Bronchial epithelial cell (primary cell): ENCODE results near the gene AFF3. TPM values are rescaled to one million over a fixed set of nuclear protein-coding genes. Genes with fewer than 3 reads are reported as not detected.

Experiments
- DNase-seq: peaks from one replicate; pipeline ENCODE4 v3.0.0-alpha.2; 2010; ENCODE audit warnings: low read depth
- FAIRE-seq: peaks from 2 replicates; lab custom pipeline; 2011; peaks lifted over from hg19 to GRCh38; lab: Jason Lieb, UNC
- H3K27me3 ChIP-seq: 2 replicates; pipeline ENCODE4 v1.5.1; 2011; ENCODE audit warnings: low read length; ENCODE audit not compliant: control insufficient read depth, insufficient read depth
- H3K36me3 ChIP-seq: 2 replicates; pipeline ENCODE4 v1.5.1; 2011; ENCODE audit warnings: low read length; ENCODE audit not compliant: control insufficient read depth, insufficient read depth
- H3K4me3 ChIP-seq: 2 replicates; pipeline ENCODE4 v1.5.1; 2011; ENCODE audit warnings: mild to moderate bottlenecking, low read depth, low read length, control low read depth
- total RNA-seq: library from RNA; depleted of rRNA; stranded (reverse); fragments of >200 nt; gene quantifications from 2 replicates; pipeline ENCODE4 v1.2.1, GENCODE V29; 2014
- TF ChIP-seq, protein P1 (sequence below): IDR thresholded peaks from 2 replicates; pipeline ENCODE4 v1.5.1; 2011; ENCODE audit warnings: mild to moderate bottlenecking, moderate library complexity, low read length, control low read depth, inconsistent platforms; ENCODE audit not compliant: insufficient read depth, severe bottlenecking

Gene AFF3
- total RNA-seq, 1 donor from 2014 or later: not detected

DNA sequence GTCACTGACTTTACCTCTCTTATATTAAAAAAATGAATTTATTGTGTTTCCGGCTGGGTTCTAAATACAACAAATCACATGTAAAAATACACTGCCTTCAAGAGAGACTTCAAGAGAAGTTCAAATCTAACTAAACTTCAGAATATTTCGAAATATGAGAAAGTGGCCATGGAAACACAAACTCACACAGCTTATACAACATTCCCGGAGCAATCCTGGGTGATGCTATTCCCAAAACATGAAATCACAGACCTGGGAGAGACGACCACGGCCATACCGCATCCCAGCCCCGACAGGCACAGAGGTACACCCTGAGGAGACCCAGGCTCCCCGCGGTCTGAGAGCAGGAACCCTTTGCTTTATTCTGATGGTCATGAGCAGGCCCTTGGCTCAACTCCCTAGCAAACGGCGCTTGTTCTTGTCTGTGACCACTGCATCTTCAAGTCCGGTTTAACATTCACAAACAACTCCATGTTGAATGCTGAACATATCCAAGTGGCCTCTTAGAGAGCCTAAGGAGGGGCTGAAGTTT lies 467.2 kb downstream of the AFF3 start:
- H3K36me3 ChIP-seq: no peaks in the 10 kb centered on the region
- TF ChIP-seq, protein P1, sequence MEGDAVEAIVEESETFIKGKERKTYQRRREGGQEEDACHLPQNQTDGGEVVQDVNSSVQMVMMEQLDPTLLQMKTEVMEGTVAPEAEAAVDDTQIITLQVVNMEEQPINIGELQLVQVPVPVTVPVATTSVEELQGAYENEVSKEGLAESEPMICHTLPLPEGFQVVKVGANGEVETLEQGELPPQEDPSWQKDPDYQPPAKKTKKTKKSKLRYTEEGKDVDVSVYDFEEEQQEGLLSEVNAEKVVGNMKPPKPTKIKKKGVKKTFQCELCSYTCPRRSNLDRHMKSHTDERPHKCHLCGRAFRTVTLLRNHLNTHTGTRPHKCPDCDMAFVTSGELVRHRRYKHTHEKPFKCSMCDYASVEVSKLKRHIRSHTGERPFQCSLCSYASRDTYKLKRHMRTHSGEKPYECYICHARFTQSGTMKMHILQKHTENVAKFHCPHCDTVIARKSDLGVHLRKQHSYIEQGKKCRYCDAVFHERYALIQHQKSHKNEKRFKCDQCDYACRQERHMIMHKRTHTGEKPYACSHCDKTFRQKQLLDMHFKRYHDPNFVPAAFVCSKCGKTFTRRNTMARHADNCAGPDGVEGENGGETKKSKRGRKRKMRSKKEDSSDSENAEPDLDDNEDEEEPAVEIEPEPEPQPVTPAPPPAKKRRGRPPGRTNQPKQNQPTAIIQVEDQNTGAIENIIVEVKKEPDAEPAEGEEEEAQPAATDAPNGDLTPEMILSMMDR: no peak
- H3K27me3 ChIP-seq: no peaks in the 10 kb centered on the region
- DNase-seq (no peak), FAIRE-seq (no peak)
- no peak overlapping the region for H3K4me3 ChIP-seq

- peak; percentile 18 for FAIRE-seq
- Histone ChIP-seq H3K4me3 (no peak overlapping the region), H3K36me3 (no peaks in the 10 kb centered on the region), H3K27me3 (no peaks in the 10 kb centered on the region)
- no peak for DNase-seq
- TF ChIP-seq, protein P1: no peak
These were observed 468.3 kb downstream of the AFF3 start for GRCh38 chr2:99674090-99674489.

DNA sequence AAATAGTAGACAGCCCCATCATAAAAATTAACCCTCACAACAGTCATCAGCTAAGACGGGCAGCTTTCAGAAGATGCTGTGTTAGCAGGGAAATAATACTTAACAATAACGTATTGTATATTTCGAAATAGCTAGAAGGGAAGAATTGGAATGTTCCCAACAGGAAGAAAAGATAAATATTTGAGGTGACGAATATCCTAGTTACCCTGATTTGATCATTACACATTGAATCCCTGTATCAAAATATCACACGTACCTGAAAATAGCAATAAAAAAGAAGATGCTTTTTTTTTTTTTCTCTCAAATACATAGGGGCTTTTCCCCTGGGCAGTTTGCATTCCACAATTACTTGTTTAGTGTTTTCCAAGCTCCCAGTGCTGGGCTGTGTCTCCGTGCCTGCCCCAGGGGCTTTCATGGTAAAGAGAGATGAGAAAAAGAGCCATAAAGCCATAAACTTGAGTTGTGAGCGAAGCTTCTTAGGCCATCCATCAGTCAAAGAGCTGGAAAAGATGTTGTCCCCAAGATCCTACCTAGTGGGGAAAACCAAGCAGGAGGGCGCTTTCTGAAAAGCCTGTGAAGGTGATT lies 469.5 kb downstream of the AFF3 start:
- DNase-seq: peak; percentile 53
- no peak overlapping the region for H3K4me3 ChIP-seq
- H3K27me3 ChIP-seq: no peaks in the 10 kb centered on the region
- FAIRE-seq: no peak
- TF ChIP-seq, protein P1: no peak
- no peaks in the 10 kb centered on the region for H3K36me3 ChIP-seq

DNA sequence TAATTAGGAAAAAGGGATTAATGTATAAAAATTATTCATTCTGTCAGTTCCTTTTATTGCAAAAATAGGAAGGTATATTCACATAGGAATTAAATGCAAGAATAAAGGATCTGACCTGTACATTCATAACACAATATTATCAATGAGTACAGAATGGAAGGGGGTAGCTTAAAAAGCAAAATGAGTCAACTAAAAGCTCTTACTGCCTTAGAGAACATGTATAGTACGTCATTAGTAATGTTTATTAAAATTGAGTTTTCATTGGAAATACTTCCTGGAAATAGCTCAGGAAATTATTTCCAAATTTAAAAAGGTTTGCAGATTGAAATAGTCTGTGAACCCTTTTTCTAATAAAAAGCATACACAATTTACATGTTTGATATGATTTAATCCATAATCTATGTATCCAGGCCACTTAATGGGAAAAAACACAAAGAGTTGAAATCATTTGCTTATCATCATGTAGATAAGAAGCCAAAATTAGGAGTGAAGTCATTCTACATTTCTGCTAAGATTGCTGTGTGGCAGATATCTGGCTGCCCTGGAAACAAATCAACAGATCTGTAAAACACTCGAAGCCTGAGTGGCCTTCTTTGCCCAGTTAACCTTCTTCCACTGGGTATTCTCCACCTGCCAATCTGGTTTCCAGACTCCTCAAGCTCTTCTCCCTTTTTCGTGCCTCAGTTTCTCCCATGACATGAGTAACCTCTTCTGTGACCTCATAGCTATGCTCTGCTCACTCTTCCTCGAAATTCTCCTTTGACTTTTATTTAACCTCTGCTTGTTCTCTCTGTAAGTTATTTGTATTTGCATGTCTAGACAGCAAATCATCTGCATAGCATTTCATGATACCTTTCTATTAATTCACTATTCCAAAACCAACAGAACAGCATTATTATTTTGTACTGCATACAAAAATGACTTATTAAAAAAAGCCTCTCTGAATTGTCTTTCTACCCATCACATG lies 471.3 kb downstream of the AFF3 start:
- no peak overlapping the region for H3K4me3 ChIP-seq
- no peak for DNase-seq
- FAIRE-seq: no peak
- TF ChIP-seq, protein P1: no peak
- no peaks in the 10 kb centered on the region for H3K27me3 ChIP-seq
- H3K36me3 ChIP-seq: no peaks in the 10 kb centered on the region

GRCh38 chr2:99666256-99666655 lies 476.1 kb downstream of the AFF3 start:
- Histone ChIP-seq H3K27me3 (no peaks in the 10 kb centered on the region), H3K4me3 (no peak overlapping the region), H3K36me3 (no peaks in the 10 kb centered on the region)
- DNase-seq: no peak
- TF ChIP-seq, protein P1: no peak
- FAIRE-seq: no peak
